Measurements from ENCODE around the gene PRSS12.

DNA sequence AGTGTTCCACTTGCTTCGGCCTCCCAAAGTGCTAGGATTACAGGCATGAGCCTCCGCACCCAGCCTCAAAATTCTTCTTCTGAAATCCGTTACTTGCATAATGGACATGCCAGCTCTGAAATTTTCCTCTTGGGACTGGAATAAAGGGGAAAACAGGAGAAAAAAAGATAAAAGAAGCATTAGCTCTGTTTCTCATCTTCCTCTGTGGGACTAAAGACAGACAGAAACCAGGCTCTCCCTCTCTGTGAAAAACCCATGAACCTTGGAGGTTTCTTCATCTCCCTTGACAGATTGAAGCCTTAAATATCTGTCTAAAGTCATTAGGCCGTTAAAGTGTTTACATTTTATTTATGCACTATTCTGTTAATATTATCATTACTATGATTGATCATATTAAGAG lies 19.4 kb upstream of the PRSS12 start:
- TF ChIP-seq, protein P1, sequence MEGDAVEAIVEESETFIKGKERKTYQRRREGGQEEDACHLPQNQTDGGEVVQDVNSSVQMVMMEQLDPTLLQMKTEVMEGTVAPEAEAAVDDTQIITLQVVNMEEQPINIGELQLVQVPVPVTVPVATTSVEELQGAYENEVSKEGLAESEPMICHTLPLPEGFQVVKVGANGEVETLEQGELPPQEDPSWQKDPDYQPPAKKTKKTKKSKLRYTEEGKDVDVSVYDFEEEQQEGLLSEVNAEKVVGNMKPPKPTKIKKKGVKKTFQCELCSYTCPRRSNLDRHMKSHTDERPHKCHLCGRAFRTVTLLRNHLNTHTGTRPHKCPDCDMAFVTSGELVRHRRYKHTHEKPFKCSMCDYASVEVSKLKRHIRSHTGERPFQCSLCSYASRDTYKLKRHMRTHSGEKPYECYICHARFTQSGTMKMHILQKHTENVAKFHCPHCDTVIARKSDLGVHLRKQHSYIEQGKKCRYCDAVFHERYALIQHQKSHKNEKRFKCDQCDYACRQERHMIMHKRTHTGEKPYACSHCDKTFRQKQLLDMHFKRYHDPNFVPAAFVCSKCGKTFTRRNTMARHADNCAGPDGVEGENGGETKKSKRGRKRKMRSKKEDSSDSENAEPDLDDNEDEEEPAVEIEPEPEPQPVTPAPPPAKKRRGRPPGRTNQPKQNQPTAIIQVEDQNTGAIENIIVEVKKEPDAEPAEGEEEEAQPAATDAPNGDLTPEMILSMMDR (conservative IDR thresholded peaks at IDR 0.05 in 1 of 2, IDR thresholded peaks at IDR 0.05 in 1 of 2; ENCODE audit: extremely low read depth in 1 of 2, insufficient read depth in 1 of 2, low read depth in 1 of 2, low read length in 2 of 2), result no peak
- TF ChIP-seq EZH2 (IDR thresholded peaks at IDR 0.05; ENCODE audit: borderline replicate concordance, low read length), result no peak
